ENCODE measurements around the gene EXOC4.
"Not testable (repeated sequence)": the region's sequence is repeated elsewhere in the genome, so short reads cannot be mapped to it uniquely, and the experiment has no call there.

Gene EXOC4

GRCh38 chr7:134073276-134073675, 820.4 kb downstream of the EXOC4 start:
- Histone ChIP-seq H3K27me3 (ENCODE audit: insufficient read depth, low read length, poor library complexity, severe bottlenecking) (no peaks in the 10 kb centered on the region), H3K9me2 (replicated peaks; ENCODE audit: low read depth, low read length) (no peaks in the 10 kb centered on the region), H3K36me3 (ENCODE audit: insufficient read depth, low read length) (no peaks in the 10 kb centered on the region), H3F3A (ENCODE audit: low read depth) (no peaks in the 10 kb centered on the region), H4K20me1 (ENCODE audit: insufficient read depth, low read length, poor library complexity, severe bottlenecking) (no peaks in the 10 kb centered on the region), H2AFZ (ENCODE audit: low read length) (no peak overlapping the region), H3K4me3 (ENCODE audit: low read length, poor library complexity, severe bottlenecking) (no peak overlapping the region), H3K4me2 (ENCODE audit: low read depth, low read length, poor library complexity, severe bottlenecking) (no peak overlapping the region), H3K79me2 (ENCODE audit: insufficient read depth, low read length) (no peaks in the 10 kb centered on the region), H3K9me3 (ENCODE audit: insufficient read depth, low read depth, low read length) (no peaks in the 10 kb centered on the region), H3K4me1 (ENCODE audit: insufficient read depth, low read length, poor library complexity, severe bottlenecking) (no peaks in the 10 kb centered on the region), H3K9ac (ENCODE audit: low read depth, low read length, poor library complexity, severe bottlenecking) (no peak overlapping the region)
- no peak for TF ChIP-seq EZH2phosphoT487 (IDR thresholded peaks at IDR 0.05; ENCODE audit: borderline replicate concordance)

GRCh38 chr7:134075799-134076198, 822.9 kb downstream of the EXOC4 start:
- H3K9ac ChIP-seq (ENCODE audit: low read depth, low read length, poor library complexity, severe bottlenecking): no peak overlapping the region
- no peaks in the 10 kb centered on the region for H4K20me1 ChIP-seq (ENCODE audit: insufficient read depth, low read length, poor library complexity, severe bottlenecking)
- no peaks in the 10 kb centered on the region for H3K9me2 ChIP-seq (replicated peaks; ENCODE audit: low read depth, low read length)
- H2AFZ ChIP-seq (ENCODE audit: low read length): no peak overlapping the region
- no peaks in the 10 kb centered on the region for H3K9me3 ChIP-seq (ENCODE audit: insufficient read depth, low read depth, low read length)
- no peak overlapping the region for H3K4me3 ChIP-seq (ENCODE audit: low read length, poor library complexity, severe bottlenecking)
- peaks cover 3% of the 10 kb centered on the region for H3K4me1 ChIP-seq (ENCODE audit: insufficient read depth, low read length, poor library complexity, severe bottlenecking)
- H3F3A ChIP-seq (ENCODE audit: low read depth): no peaks in the 10 kb centered on the region
- H3K4me2 ChIP-seq (ENCODE audit: low read depth, low read length, poor library complexity, severe bottlenecking): no peak overlapping the region
- no peak for TF ChIP-seq EZH2phosphoT487 (IDR thresholded peaks at IDR 0.05; ENCODE audit: borderline replicate concordance)
- TF ChIP-seq CTCF (conservative IDR thresholded peaks at IDR 0.05; ENCODE audit: low read length): no peak
- H3K79me2 ChIP-seq (ENCODE audit: insufficient read depth, low read length): no peaks in the 10 kb centered on the region
- H3K36me3 ChIP-seq (ENCODE audit: insufficient read depth, low read length): no peaks in the 10 kb centered on the region
- no peaks in the 10 kb centered on the region for H3K27me3 ChIP-seq (ENCODE audit: insufficient read depth, low read length, poor library complexity, severe bottlenecking)

GRCh38 chr7:134077560-134077959, 824.7 kb downstream of the EXOC4 start:
- not testable (repeated sequence) for H3K9ac ChIP-seq (ENCODE audit: low read depth, low read length, poor library complexity, severe bottlenecking); H3K9me3 ChIP-seq (ENCODE audit: insufficient read depth, low read depth, low read length); H3K27me3 ChIP-seq (ENCODE audit: insufficient read depth, low read length, poor library complexity, severe bottlenecking); H3F3A ChIP-seq (ENCODE audit: low read depth); H3K79me2 ChIP-seq (ENCODE audit: insufficient read depth, low read length); H3K4me3 ChIP-seq (ENCODE audit: low read length, poor library complexity, severe bottlenecking); H2AFZ ChIP-seq (ENCODE audit: low read length); H4K20me1 ChIP-seq (ENCODE audit: insufficient read depth, low read length, poor library complexity, severe bottlenecking); H3K36me3 ChIP-seq (ENCODE audit: insufficient read depth, low read length); H3K9me2 ChIP-seq (replicated peaks; ENCODE audit: low read depth, low read length); H3K4me1 ChIP-seq (ENCODE audit: insufficient read depth, low read length, poor library complexity, severe bottlenecking); H3K4me2 ChIP-seq (ENCODE audit: low read depth, low read length, poor library complexity, severe bottlenecking)

- Histone ChIP-seq H3K36me3 (ENCODE audit: insufficient read depth, low read length) (no peaks in the 10 kb centered on the region), H4K20me1 (ENCODE audit: insufficient read depth, low read length, poor library complexity, severe bottlenecking) (no peaks in the 10 kb centered on the region), H3K9ac (ENCODE audit: low read depth, low read length, poor library complexity, severe bottlenecking) (no peak overlapping the region), H3K9me3 (ENCODE audit: insufficient read depth, low read depth, low read length) (no peaks in the 10 kb centered on the region), H3K4me3 (ENCODE audit: low read length, poor library complexity, severe bottlenecking) (no peak overlapping the region), H3K4me2 (ENCODE audit: low read depth, low read length, poor library complexity, severe bottlenecking) (no peak overlapping the region), H2AFZ (ENCODE audit: low read length) (no peak overlapping the region; the same call in 1 of the 2 replicates), H3K9me2 (replicated peaks; ENCODE audit: low read depth, low read length) (no peaks in the 10 kb centered on the region), H3K4me1 (ENCODE audit: insufficient read depth, low read length, poor library complexity, severe bottlenecking) (peaks cover 3% of the 10 kb centered on the region), H3K27me3 (ENCODE audit: insufficient read depth, low read length, poor library complexity, severe bottlenecking) (no peaks in the 10 kb centered on the region), H3K79me2 (ENCODE audit: insufficient read depth, low read length) (no peaks in the 10 kb centered on the region), H3F3A (ENCODE audit: low read depth) (no peaks in the 10 kb centered on the region)
- no peak for TF ChIP-seq EZH2phosphoT487 (IDR thresholded peaks at IDR 0.05; ENCODE audit: borderline replicate concordance)
- TF ChIP-seq CTCF (conservative IDR thresholded peaks at IDR 0.05; ENCODE audit: low read length): no peak
Measured at GRCh38 chr7:134078991-134079390, 826.1 kb downstream of the EXOC4 start.
